ENCODE measurements around the gene NADK.
A peak's percentile ranks its signal among the peaks of the same experiment; 100 is the strongest.
"Not testable (repeated sequence)": the region's sequence is repeated elsewhere in the genome, so short reads cannot be mapped to it uniquely, and the experiment has no call there.

The NADK gene

GRCh38 chr1:1704284-1704957, 73.8 kb downstream of the NADK start:
- DNase-seq (ENCODE audit: low spot score), result peak; percentile 1

- DNase-seq (ENCODE audit: low spot score), result no peak
These were observed 74.5 kb downstream of the NADK start for GRCh38 chr1:1703796-1704195.

- not testable (repeated sequence) for DNase-seq (ENCODE audit: low spot score)
These were observed 75.8 kb downstream of the NADK start for GRCh38 chr1:1702506-1702905.
